Stimulated activated CD8-positive, alpha-beta memory T cell treated with anti-CD3 and anti-CD28 coated beads, Interleukin-4, amount 100 ng/mL, for 24 hours (primary cell): ENCODE results near the gene NUTF2.
"Not testable (repeated sequence)": the region's sequence is repeated elsewhere in the genome, so short reads cannot be mapped to it uniquely, and the experiment has no call there.

Source experiments
- DNase-seq: peaks from one replicate; pipeline ENCODE4 v3.0.0-alpha.2; 2020; ENCODE audit warnings: low read depth

The NUTF2 gene

GRCh38 chr16:67885545-67885944 is 38.8 kb downstream of the NUTF2 start:
- DNase-seq: no peak

GRCh38 chr16:67885976-67886375 is 39.2 kb downstream of the NUTF2 start:
- DNase-seq: no peak

DNA sequence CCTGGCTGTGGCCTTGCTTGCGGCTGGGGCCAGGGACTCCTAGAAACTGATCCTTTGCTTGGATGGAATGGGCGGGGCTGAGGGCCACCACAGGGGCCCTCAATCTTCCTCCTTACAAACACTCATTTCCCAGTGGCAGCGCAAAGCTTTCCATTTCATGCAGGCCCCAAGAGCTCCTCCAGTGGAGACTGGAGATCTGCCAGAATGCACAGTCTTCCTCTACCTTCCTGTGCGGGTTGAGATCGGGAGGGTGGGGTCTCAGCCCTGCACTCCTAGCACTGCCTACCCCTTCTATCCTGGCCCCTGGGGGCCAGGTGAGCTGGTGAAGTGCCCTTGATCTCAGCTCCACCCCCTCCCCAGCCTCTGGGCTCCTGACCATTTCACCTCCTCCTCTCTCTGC is 39.7 kb downstream of the NUTF2 start:
- no peak for DNase-seq

DNA sequence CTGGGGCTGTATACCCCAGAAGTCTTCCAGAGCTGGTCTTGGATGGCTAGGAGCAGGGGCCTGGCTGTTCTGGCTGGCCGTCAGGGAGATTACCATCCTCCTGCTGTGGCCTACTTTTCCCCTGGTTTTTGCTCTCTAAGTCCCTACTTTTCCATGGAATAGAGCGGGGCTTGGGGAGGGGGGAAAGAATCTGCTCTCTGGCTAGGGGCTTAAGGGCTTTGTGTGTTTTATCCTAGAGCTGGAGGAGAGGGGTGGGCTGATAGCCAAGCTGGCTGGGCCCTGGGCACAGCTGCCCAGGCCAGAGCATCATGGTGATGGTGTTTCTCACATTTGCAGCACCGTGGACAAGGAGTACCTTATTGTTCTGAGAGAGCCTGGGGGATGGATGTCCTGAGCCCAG is 41.6 kb downstream of the NUTF2 start:
- no peak for DNase-seq

GRCh38 chr16:67892375-67892774 is 45.6 kb downstream of the NUTF2 start:
- no peak for DNase-seq

DNA sequence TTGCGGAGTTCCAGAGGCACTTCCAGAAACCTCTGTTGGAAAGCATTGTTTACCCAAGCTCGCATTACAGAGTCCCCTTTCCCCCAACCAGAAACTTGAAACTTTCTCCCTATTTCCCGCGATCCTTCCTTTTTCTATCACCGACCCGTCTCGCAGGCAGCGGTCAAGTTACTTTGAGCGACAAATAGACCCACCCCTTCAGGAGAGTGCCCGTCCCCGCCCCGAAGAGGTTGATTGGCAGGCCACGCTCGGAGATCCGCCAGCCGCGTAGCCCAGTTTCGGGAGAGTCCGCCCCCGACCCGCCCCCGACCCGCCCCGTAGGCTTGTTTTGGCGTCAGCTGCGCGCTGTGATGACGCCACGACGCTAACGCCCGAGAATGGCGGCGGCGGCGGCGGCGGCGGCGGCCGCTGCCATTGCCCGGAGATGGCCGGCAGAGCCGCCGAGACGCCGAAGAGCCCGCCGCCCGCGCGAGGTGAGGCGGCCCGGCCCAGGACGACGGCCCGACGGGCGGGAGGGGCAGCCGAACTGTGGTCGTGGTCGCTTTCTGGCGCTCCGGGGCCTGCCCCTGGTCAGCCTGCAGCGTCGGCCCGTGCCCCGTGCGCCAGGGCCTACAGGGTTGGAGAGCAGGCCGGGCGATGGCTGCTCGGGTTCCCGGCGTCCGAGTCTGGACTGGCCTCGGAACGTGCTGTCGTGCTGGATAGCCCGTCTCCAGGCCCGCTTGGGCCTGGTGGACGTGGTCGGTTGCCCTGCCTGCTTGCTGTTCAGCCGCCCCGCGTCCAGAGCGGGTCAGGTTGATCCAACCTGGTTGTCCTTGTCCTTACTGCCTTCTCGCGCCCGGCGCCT is 46.4 kb downstream of the NUTF2 start, which contains the start of gene PSKH1:
TSS of gene PSKH1 (plus strand) at position 356 of the 844 bp plus-strand sequence. CDS start 15,496 bp downstream, outside the sequence.
- DNase-seq: peak; percentile 89

DNA sequence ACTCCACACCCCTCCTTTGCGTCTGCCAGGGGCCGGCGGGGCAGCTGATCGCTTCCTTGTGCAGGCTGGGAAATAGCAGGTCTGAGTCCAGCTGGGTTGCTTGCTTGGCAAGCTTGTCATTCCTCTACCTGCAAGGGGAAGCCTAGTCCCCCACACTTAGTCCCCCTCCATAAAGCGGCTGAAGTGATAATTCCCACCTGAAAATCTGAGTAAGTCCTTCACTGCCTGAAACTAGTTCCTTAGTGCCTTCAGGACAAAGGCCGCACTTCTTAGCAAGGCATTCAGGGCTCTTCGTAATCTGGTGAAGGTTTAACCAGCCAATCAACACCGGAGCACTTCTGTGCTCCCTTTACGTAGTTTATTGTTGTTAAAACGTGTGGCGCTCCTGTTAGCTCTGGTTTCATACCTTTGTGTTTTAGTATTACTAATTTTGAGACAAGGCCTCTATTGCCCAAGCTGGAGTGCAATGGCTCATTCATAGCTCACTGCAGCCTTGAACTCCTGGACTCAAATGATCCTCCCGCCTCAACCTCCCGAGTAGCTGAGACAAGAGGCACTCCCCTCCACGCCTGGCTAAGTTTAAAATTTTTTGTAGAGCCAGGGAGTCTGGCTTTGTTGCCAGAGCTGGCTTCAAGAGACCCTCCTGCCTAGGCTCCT is 47.1 kb downstream of the NUTF2 start:
- no peak for DNase-seq

- no peak for DNase-seq
Measured at GRCh38 chr16:67897231-67897630, 50.5 kb downstream of the NUTF2 start.

DNA sequence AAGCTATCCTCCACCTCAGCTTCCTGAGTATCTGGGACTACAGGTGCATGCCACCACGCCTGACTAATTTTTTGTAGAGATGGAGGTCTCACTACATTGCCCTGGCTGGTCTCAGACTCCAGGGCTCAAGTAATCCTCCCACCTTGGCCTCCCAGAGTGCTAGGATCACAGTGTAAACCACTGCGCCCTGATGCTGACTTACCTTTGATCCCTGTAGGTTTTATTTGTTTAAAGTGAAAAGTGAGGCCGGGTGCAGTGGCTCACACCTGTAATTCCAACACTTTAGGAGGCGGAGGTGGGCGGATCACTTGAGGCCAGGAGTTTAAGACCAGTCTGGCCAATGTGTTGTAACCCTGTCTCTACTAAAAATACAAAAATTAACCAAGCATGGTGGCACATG is 55.0 kb downstream of the NUTF2 start:
- DNase-seq: no peak

- DNase-seq: no peak
Measured at GRCh38 chr16:67902831-67903230, 56.1 kb downstream of the NUTF2 start.

DNA sequence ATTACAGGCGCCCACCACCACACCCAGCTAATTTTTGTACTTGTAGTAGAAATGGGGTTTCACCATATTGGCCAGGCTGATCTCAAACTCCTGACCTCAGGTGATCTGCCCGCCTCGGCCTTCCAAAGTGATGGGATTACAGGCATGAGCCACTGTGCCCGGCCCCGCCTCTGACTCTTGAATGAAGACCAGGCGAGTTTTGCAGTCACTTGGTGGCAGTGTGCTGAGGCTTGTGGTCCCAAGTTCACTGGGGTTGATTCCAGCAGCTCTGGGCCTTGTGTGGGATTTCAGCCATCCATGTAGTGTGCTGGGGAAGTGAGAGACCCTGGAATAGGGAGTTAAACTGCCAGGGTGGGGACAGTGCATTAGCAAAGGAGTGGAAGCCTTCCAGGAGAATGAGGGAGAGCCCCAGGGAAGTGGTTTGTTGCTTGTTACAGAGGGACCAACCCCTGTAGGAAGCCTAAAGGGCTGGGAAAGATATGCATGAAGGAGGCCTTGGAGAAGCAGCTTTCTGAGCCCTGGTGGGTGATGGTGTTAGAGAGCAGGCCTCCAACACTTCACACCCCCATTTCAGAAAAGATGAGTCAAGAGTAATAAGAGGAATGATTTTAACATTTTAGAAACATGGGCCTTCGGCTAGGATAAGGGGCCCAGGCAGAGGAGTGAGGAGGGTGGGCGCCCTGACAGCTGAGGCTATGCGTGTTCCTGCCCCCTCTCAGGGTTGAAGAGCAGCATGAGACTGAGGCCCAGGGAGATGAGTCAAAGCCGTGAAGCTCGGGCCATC is 60.9 kb downstream of the NUTF2 start:
- DNase-seq: no peak

- DNase-seq: no peak
Measured at GRCh38 chr16:67909056-67909742, 62.5 kb downstream of the NUTF2 start.

GRCh38 chr16:67910158-67910557 is 63.4 kb downstream of the NUTF2 start:
- no peak for DNase-seq

DNA sequence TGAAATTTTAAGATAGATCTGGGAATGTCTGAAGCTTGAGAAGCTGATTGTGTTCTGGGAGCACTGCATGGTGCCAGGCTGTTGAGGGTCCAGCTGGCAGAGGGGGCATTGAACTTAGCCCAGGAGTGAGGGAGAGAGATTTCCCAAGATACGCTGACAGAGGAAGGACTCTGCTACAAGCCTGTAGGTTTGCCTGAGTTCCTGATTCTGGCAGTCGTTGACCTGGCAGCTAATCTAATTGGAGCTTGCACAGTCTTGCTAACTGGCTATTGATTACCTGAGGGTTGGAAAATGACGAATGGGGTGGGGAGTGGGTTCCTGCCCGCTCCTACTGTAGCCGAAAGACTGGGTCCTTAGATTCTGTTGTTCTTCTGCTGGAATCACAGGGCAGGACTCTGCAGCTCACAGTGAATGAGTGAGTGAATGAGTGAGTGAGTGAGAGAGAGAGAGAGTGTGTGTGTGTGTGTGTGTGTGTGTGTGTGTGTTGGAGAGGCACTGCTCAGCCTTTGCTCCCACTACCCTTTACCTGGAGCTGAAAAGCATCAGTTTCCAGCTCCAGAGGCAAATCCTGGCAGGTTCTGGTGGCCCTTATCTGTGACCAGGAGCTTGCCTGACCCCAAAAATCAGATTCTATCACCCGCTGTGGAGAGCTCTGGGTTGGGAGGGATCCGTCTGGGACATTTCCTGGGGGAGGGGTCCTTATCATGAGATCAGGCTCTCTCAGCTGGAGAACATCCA is 68.2 kb downstream of the NUTF2 start:
- no peak for DNase-seq

DNA sequence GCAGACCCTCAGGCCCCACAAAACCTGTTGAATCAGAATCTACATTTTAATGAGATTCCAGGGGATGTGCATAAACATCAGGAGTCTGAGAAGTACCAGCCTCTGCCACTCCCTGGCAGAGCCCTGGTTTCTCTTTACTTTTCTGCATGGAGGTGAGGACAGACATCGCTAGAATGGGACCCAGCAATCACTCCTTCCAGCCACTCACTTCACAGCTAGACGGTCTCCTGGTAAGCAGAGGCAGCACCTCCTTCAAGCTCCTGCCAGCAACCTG is 68.7 kb downstream of the NUTF2 start:
- not testable (repeated sequence) for DNase-seq

- DNase-seq: no peak
Measured at GRCh38 chr16:67915831-67916723, 69.3 kb downstream of the NUTF2 start.

DNA sequence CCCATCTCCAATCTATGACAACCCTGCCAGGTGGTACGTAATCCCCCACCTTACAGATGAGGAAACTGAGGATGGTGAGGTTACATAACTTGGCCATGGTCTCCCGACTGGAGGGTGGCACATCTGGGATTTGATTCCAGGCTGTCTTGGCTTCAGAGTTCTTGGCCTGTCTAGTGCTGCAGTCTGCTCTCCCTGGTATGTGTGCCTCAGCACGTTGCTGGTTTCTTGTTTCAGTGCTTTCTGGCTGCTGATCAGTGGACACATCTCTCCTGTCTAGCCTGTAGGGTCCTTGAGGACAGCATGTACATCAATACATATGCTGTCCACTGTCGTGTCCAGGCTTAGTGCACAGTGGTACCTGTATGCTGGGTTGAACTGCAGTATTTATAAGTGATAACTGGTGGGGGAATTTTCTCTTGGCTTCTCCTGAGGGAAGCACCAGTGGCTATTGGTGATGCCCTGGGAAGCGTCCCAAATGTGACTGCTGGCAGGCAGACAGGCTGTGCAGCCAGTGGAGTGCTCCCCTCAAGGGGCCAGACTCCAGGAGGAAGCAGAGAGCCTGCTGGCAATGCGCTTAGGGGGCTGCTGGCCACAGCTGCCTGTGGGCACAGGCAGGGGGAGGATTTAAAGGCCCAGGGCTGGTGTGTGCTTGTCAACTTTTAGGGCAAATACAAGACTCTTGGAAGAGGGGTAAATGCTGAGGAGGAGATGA is 70.6 kb downstream of the NUTF2 start:
- DNase-seq: no peak

GRCh38 chr16:67917852-67918236 is 71.1 kb downstream of the NUTF2 start:
- no peak for DNase-seq

GRCh38 chr16:67919622-67920221 is 73.0 kb downstream of the NUTF2 start:
- no peak for DNase-seq
